Hematopoietic multipotent progenitor cell (in vitro differentiated cells): Measurements from ENCODE around the gene ZNG1F. TPM values are rescaled to one million over a fixed set of nuclear protein-coding genes. Genes with fewer than 3 reads are reported as not detected.
A peak's percentile ranks its signal among the peaks of the same experiment; 100 is the strongest.
"Not testable (repeated sequence)": the region's sequence is repeated elsewhere in the genome, so short reads cannot be mapped to it uniquely, and the experiment has no call there.

Source experiments
- DNase-seq, 3 donors: peaks; one replicate each; pipeline ENCODE4 v3.0.0-alpha.2; 2011 to 2015; ENCODE audit warnings: low read depth in 2 of 3, low spot score in 2 of 3
- total RNA-seq: library from RNA; depleted of rRNA; stranded (reverse); fragments of >200 nt; gene quantifications from one replicate; pipeline ENCODE4 v1.2.3, GENCODE V29; 2012

Gene ZNG1F
- total RNA-seq: 2.2 TPM

GRCh38 chr9:41189217-41189616 is at the start of gene ZNG1F:
Gene ZNG1F, minus strand, starts transcription at chr9:41189317. Its CDS starts 59 bp downstream, at chr9:41189258.
- DNase-seq: not testable (repeated sequence)

GRCh38 chr9:41237110-41237749 is 48.1 kb upstream of the ZNG1F start:
- peak in 1 of 3 donors; percentile 26 for DNase-seq

DNA sequence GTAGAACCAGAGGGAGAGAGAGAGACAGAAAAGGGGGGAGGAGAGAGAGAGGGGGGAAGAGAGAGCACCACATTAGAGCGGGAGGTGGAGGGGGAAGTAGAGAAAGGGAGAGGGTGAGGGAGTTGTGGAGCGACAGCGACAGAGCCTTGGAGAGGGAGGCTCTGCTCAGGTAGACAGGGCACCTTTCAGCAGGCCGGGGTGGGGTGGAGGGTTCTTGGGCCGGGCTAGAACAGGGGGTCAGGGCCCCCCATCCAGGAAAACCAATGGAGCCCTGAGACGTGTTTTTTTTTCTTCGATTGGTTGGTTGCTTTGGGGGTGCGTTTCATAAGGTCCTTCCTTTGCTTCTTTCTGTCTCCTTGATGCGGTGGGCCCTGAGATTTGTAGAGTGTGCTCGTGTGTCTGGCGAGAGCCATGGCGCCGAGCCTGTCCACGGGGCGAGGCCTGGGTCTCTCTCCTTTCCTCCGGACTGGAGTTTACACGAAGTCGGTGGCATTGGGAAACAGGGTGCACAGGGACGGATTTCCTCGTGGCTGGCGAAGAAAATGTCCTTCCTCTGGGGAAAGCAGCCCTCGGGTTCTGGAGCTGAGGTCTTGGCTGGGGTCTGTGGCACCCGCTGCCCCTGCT is 47.5 kb upstream of the ZNG1F start:
- not testable (repeated sequence) for DNase-seq

- peak in 1 of 3 donors; percentile 20 for DNase-seq
These were observed 46.0 kb upstream of the ZNG1F start for GRCh38 chr9:41234811-41235805.

DNA sequence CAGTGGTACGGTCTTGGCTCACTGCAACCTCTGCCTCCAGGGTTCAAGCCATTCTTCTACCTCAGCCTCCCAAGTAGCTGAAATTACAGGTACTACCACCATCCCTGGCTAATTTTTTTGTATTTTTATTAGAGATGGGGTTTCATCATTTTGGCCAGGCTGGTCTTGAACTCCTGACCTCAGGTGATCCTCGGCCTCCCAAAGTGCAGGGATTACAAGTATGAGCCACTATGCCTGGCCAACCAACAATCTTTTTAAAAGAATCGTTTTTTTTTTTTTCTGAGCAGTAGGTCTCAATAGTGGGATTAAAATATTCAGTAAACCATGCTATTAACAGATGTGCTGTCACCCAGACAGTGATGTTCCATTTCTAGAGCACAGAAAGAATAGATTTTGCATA is 45.1 kb upstream of the ZNG1F start:
- DNase-seq: not testable (repeated sequence)

DNA sequence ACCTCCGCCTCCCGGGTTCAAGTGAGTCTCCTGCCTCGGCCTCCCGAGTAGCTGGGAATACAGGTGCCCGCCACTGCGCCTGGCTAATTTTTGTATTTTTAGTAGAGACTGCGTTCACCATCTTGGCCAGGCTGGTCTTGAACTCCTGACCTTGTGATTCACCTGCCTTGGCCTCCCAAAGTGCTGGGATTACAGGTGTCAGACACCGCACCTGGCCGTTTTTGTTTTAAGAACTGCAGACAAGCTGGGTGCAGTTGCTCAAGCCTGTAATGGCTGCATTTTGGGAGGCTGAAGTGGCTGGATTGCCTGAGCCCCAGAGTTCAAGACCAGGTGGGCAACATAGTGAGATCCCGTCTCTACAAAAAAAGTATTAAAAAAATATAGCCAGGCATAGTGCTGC is 43.2 kb upstream of the ZNG1F start:
- DNase-seq: peak in 1 of 3 donors; percentile 3

GRCh38 chr9:41230418-41230817 is 41.3 kb upstream of the ZNG1F start:
- not testable (repeated sequence) for DNase-seq

DNA sequence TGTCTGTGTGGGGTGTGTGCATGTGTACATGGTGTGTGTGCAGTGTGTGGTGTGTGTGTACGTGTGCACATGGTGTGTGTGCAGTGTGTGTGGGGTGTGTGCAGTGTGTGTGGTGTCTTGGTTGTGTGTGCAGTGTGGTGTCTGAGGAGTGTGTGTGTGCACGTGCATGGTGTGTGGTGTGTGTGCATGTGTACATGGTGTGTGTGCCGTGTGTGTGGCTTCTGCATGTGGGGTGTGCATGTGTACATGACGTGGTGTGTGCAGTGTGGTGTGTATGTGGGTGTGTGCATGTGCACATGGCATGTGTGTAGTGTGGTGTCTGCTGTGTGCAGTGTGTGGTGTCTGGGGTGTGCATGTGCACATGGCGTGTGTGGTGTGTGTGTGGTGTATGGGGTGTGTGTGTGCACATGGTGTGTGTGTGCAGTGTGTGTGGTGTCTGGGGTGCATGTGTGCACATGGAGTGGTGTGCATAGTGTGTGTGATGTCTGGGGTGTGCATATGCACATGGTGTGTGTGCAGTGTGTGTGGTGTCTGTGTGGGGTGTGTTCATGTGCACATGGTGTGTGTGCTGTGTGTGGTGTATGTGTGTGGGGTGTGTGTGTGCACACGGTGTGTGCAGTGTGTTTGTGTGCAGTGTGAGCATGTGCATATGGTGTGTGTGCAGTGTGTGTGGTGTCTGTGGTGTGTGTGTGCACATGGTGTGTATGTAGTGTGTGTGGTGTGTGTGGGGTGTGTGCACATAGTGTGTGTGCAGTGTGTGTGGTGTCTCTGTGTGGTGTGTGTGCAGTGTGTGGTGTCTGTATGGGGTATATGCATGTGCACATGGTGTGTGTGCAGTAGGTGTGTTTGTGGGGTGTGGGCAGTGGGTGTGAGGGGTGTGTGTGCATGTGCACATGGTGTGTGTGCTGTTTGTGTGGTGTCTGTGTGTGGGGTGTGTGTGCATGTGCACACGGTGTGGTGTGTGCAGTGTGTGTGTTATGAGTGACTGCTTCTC is 40.6 kb upstream of the ZNG1F start:
- peak in 2 of 3 donors; percentile 14 to 19 for DNase-seq

- not testable (repeated sequence) for DNase-seq
These were observed 30.7 kb upstream of the ZNG1F start for GRCh38 chr9:41219831-41220230.

DNA sequence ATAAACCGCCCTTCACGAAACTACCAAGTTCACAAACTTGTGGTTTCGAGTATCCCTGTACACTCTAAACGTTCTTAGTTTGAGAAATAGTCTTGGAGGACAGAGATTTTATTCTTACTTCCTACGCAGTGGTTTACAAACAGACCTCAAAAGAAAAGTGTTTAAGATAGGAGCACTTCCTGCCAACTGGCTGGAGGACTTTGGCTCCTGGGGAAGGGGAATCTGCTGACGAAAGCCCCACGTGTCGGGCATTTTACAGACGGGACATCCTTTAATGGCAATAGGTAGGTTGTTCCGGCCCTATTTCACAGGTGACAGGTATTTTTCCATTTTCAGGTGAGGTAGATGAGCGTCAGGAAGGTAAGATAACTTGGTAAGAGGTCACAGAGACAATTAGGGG is 678 bp downstream of the ZNG1F start:
- DNase-seq: not testable (repeated sequence)

GRCh38 chr9:41174994-41175393 is 14.1 kb downstream of the ZNG1F start:
- not testable (repeated sequence) for DNase-seq

DNA sequence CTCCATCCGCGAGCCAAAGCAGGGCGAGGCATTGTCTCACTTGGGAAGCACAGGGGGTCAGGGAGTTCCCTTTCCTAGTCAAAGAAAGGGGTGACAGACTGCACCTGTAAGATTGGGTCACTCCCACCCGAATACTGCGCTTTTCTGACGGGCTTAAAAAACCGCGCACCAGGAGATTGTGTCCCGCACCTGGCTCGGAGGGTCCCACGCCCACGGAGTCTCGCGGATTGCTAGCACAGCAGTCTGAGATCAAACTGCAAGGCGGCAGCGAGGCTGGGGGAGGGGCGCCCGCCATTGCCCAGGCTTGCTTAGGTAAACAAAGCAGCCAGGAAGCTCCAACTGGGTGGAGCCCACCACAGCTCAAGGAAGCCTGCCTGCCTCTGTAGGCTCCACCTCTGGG is 39.0 kb downstream of the ZNG1F start:
- not testable (repeated sequence) for DNase-seq

DNA sequence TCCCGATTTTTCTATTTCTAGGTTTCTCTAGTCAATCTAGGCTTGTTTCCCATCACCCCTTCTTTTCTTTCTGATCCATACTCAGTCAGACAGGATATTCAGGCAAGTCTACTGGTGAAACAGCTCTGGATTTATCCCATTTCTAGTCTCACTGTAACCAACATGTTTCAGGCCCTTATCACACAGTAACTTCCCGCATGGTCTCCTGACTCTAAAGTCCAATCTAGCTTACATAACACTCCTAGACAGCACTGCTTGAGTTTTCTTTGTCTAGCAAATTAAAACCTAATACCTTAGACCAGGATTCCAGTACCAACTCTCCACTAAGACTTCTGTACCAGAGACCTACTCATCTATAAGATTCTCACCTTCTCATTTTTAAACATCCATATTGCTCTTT is 47.2 kb downstream of the ZNG1F start:
- DNase-seq: not testable (repeated sequence)

DNA sequence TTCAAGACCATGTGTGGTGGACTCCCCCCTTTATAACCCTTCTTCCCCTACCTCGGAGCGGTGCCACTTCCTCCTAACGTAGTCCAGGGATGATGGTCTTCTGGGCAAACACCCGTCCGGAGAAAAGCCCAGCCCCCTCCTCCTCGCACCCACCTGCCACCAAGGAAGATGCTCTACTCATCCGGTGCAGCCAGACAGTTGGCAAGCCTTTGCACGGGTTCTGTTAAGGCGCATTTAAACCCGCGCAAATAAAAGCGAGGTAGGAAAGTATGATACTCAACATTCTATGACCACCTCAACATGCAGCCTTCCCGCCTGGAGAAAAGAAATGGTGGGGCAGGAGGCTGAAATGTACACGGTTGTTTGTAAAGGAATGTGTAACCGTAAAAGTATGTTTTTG is 60.5 kb downstream of the ZNG1F start, which contains the start of gene FOXD4L6:
Gene FOXD4L6, minus strand, starts transcription at position 101 of the 400 bp plus-strand sequence. CDS start 298 bp downstream, outside the sequence.
- DNase-seq: not testable (repeated sequence)

DNA sequence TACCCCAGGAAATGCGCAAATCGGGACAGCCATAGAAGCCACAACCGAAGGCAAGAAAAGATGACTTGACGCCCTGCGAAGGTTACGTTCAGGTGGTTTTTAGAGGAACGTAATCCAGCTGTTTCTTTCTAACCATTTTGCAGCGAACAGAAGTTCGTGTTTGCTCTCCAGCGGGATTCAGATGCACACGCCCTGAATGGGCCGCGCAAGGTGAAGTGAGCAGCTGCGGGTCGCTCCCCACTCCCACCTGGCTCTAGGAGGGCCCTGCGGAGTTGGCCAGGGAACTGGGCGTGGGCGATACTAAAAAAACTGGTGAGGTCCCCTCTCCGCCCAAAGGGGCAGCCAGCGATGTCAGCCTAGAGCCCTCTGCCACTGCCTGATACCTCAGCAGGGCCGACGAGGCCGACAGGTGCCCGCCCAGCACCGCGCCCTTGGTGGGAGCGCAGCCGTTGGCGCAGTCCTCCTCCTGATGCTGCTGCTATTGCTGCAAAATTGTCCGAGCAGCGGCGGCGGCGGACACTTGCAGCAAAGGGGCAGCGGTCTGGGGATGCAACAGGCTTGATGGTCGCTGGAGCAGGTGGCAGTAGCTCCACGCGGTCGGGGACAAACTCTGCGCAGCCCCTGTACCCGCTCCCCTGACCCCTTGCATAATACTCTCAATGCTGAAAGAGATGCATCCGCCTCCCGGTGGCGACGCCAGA is 62.2 kb downstream of the ZNG1F start:
- DNase-seq: not testable (repeated sequence)

DNA sequence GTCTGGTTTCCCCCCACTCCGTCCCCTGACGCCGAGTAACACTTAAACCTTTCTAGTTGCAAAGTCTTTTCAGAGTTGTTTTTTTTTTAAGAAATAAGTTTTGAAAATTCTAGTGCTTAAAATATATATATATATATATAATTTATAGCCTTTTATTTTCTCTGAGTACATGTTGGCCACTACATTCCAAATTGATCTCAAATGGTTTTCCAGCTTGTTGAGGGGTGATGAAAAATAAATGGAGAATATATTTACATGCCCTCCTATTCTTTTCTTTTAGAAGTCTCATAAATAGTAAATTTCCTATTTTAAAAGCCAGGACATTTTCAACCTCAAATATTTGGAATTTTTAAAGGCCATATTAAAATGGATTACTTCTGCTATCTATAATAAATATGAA is 63.2 kb downstream of the ZNG1F start:
- DNase-seq: not testable (repeated sequence)

GRCh38 chr9:41125109-41125658 is 63.9 kb downstream of the ZNG1F start:
- DNase-seq: not testable (repeated sequence)

- not testable (repeated sequence) for DNase-seq
These were observed 64.6 kb downstream of the ZNG1F start for GRCh38 chr9:41124250-41125108.
